Stomach (tissue), 9 donors: ENCODE measurements around the gene TRIM62. TPM values are rescaled to one million over a fixed set of nuclear protein-coding genes. Genes with fewer than 3 reads are reported as not detected.
"Not testable (repeated sequence)": the region's sequence is repeated elsewhere in the genome, so short reads cannot be mapped to it uniquely, and the experiment has no call there.

Experiments
- DNase-seq, 2 donors: peaks; one replicate each; pipeline versions ENCODE4 v3.0.0 to v3.0.0-alpha.2; 2013 to 2019
- H3K27ac ChIP-seq, 5 donors: fragments of 200-600 bp in 4 of 5; sonication (generic) in 4 of 5; one replicate each; pipeline ENCODE4 v1.5.1; 2013 to 2019; ENCODE audit warnings: mild to moderate bottlenecking in 1 of 5, moderate library complexity in 1 of 5
- H3K27me3 ChIP-seq, 3 donors: fragments of 200-600 bp; sonication (generic); one replicate each; pipeline ENCODE4 v1.5.1; 2017 to 2019; ENCODE audit warnings: mixed run types in 1 of 3
- H3K36me3 ChIP-seq, 4 donors: fragments of 200-600 bp; sonication (generic); 1 replicate in 3 of 4; 2 replicates in 1 of 4; pipeline ENCODE4 v1.5.1; 2016 to 2019
- H3K4me1 ChIP-seq, 4 donors: fragments of 200-600 bp; sonication (generic); one replicate each; pipeline ENCODE4 v1.5.1; 2016 to 2019
- H3K4me3 ChIP-seq, 4 donors: fragments of 200-600 bp; sonication (generic) in 3 of 4; one replicate each; pipeline ENCODE4 v1.5.1; 2016 to 2019; ENCODE audit warnings: mild to moderate bottlenecking in 1 of 4
- H3K9me3 ChIP-seq, 4 donors: fragments of 200-600 bp; sonication (generic); one replicate each; pipeline ENCODE4 v1.5.1; 2016 to 2019
- CTCF ChIP-seq, 7 experiments: fragments of 450-650 bp in 4 of 7; fragments of 200-600 bp in 3 of 7; sonication (generic) in 3 of 7; IDR thresholded peaks; one replicate each; pipeline ENCODE4 v1.5.1; 2016 to 2019; ENCODE audit warnings: antibody characterized with exemption in 7 of 7, control low read depth in 2 of 7, mild to moderate bottlenecking in 1 of 7
- EP300 ChIP-seq: sonication (generic); formaldehyde crosslinking; IDR thresholded peaks from one replicate; pipeline ENCODE4 v1.6.1; 2017; ENCODE audit warnings: antibody characterized with exemption
- POLR2A ChIP-seq, 4 donors: fragments of 450-650 bp; IDR thresholded peaks; one replicate each; pipeline ENCODE4 v1.6.1; 2016; ENCODE audit warnings: antibody characterized with exemption in 4 of 4, control low read depth in 2 of 4, mild to moderate bottlenecking in 1 of 4, moderate library complexity in 1 of 4
- POLR2AphosphoS5 ChIP-seq, 3 donors: sonication (generic); formaldehyde crosslinking; IDR thresholded peaks; one replicate each; pipeline ENCODE4 v1.6.1; 2016; ENCODE audit warnings: antibody characterized with exemption in 3 of 3
- whole genome bisulfite sequencing, 5 donors: extraction: QIAGEN DNeasy Blood & Tissue Kit in 3 of 5; methylation state at CpG; one replicate each; pipeline versions ENCODE4 v1.1.5 to v1.1.7; 2013 to 2018; 5-methylcytosine and 5-hydroxymethylcytosine counted together
- intact Hi-C: fragments of 100-400 bp; cut with DNase I; formaldehyde crosslinking; loops from one replicate; pipeline ENCODE4 v1.15.1; 2023; ENCODE audit warnings: low total_unique reads
- polyA plus RNA-seq, 3 donors: library from polyadenylated mRNA; stranded (reverse); fragments of 200-250 nt; gene quantifications; one replicate each; pipeline ENCODE4 v1.2.3, GENCODE V29; 2013
- total RNA-seq, 5 donors: library from RNA; depleted of rRNA; stranded (reverse); fragments of >200 nt; gene quantifications; one replicate each; pipeline versions ENCODE4 v1.1.0 to v1.2.3, GENCODE V29; 2014 to 2016
- donor health status: healthy with polysubstance abuse.
- donor health status: Bipolar disorder and iron deficiency.
- donor health status: healthy.

The TRIM62 gene
- total and polyA plus RNA-seq, 8 donors = 0.76 to 18.1 (median 3.1) TPM

GRCh38 chr1:33141781-33142180 is 40.1 kb downstream of the TRIM62 start:
- no peak overlapping the region for H3K4me3 ChIP-seq
- H3K36me3 ChIP-seq = peaks cover 8 to 25% (median 22%) of the 10 kb centered on the region in 4 donors
- DNase-seq = no peak
- H3K4me1 ChIP-seq = peaks cover 0 to 26% (median 16%) of the 10 kb centered on the region in 4 donors
- WGBS, 5 donors = 59 to 72% (median 69%) methylated on average over 3 of the region's 3 CpGs
- intact Hi-C loops = no loop called here
- no peaks in the 10 kb centered on the region for H3K27me3 ChIP-seq
- H3K9me3 ChIP-seq = no peaks in the 10 kb centered on the region
- H3K27ac ChIP-seq = peak overlapping the region in 1 of 5 donors; percentile 47
- TF ChIP-seq POLR2AphosphoS5 (IDR thresholded peaks at IDR 0.05) (no peak), POLR2A (IDR thresholded peaks at IDR 0.05) (no peak), CTCF (IDR thresholded peaks at IDR 0.05) (no peak), EP300 (no peak)

GRCh38 chr1:33141216-33141615 is 40.6 kb downstream of the TRIM62 start:
- no peak for DNase-seq
- Histone ChIP-seq H3K4me1 (peaks cover 0 to 26% (median 16%) of the 10 kb centered on the region in 4 donors), H3K27ac (no peak overlapping the region), H3K4me3 (no peak overlapping the region), H3K36me3 (peaks cover 2 to 20% (median 17%) of the 10 kb centered on the region in 4 donors), H3K9me3 (no peaks in the 10 kb centered on the region), H3K27me3 (no peaks in the 10 kb centered on the region)
- TF ChIP-seq POLR2A (IDR thresholded peaks at IDR 0.05) (no peak), POLR2AphosphoS5 (IDR thresholded peaks at IDR 0.05) (no peak), CTCF (IDR thresholded peaks at IDR 0.05) (no peak), EP300 (no peak)
- 78 to 94% (median 85%) methylated on average over 2 of the region's 2 CpGs for WGBS, 5 donors
- intact Hi-C loops = no loop called here

GRCh38 chr1:33140153-33141149 is 41.4 kb downstream of the TRIM62 start:
- intact Hi-C loops = no loop called here
- no peak for TF ChIP-seq POLR2AphosphoS5 (IDR thresholded peaks at IDR 0.05)
- TF ChIP-seq POLR2A (IDR thresholded peaks at IDR 0.05) = no peak
- no peak for TF ChIP-seq CTCF (IDR thresholded peaks at IDR 0.05)
- TF ChIP-seq EP300 = no peak
- 49 to 72% (median 53%) methylated on average over 6 to 9 of the region's 9 CpGs for WGBS, 5 donors
- Histone ChIP-seq H3K27ac (no peak overlapping the region), H3K9me3 (no peaks in the 10 kb centered on the region), H3K27me3 (no peaks in the 10 kb centered on the region), H3K36me3 (peaks cover 0 to 12% (median 9%) of the 10 kb centered on the region in 4 donors), H3K4me1 (peaks cover 0 to 26% (median 16%) of the 10 kb centered on the region in 4 donors), H3K4me3 (no peak overlapping the region)
- no peak for DNase-seq

- peak; percentile 32 to 79 for DNase-seq
- Histone ChIP-seq H3K9me3 (no peaks in the 10 kb centered on the region), H3K4me3 (no peak overlapping the region), H3K4me1 (peaks cover 0 to 13% (median 7%) of the 10 kb centered on the region in 4 donors), H3K36me3 (peaks cover 0 to 7% (median 0%) of the 10 kb centered on the region in 4 donors), H3K27ac (no peak overlapping the region), H3K27me3 (no peaks in the 10 kb centered on the region)
- intact Hi-C loops = no loop called here
- no peak for TF ChIP-seq EP300
- TF ChIP-seq CTCF (IDR thresholded peaks at IDR 0.05) = peak in 3 of 7 experiments; percentile 23 to 28 (median 24)
- no peak for TF ChIP-seq POLR2AphosphoS5 (IDR thresholded peaks at IDR 0.05)
- TF ChIP-seq POLR2A (IDR thresholded peaks at IDR 0.05) = no peak
- WGBS, 5 donors = 34 to 45% (median 37%) methylated on average over 6 to 8 of the region's 8 CpGs
Observed at GRCh38 chr1:33137800-33138199, 44.0 kb downstream of the TRIM62 start.

- intact Hi-C loops, H3K9me3 ChIP-seq, DNase-seq, H3K27me3 ChIP-seq, H3K4me1 ChIP-seq, H3K27ac ChIP-seq, H3K4me3 ChIP-seq: not testable (repeated sequence)
- WGBS, 5 donors = 95 to 100% (median 100%) methylated on average over 1 of the region's 1 CpG
- H3K36me3 ChIP-seq = peaks cover 0 to 13% (median 0%) of the 10 kb centered on the region in 4 donors
Observed at GRCh38 chr1:33136041-33136440, 45.8 kb downstream of the TRIM62 start.
